Heart left ventricle (tissue), 16 donors: ENCODE measurements around the gene KCNH1. TPM values are rescaled to one million over a fixed set of nuclear protein-coding genes. Genes with fewer than 3 reads are reported as not detected.

Experiments used
- ATAC-seq, 4 donors: fragments of 200-7000 bp; cut with Tn5 transposase; one replicate each; pipeline ENCODE4 v1.9.1; 2020 to 2022; ENCODE audit warnings: moderate library complexity in 4 of 4, mild to moderate bottlenecking in 3 of 4, moderate number of reproducible peaks in 1 of 4
- DNase-seq, 5 donors: peaks; one replicate each; pipeline ENCODE4 v3.0.0-alpha.2; 2020
- H3K27ac ChIP-seq, 12 donors: fragments of 200-600 bp; sonication (generic) in 4 of 12; one replicate each; pipeline versions ENCODE4 v1.5.0 to v1.8.0; 2016 to 2022; ENCODE audit warnings: mild to moderate bottlenecking in 2 of 12
- H3K27me3 ChIP-seq, 9 donors: fragments of 200-600 bp; sonication (generic) in 2 of 9; one replicate each; pipeline versions ENCODE4 v1.5.1 to v1.8.0; 2016 to 2022; ENCODE audit warnings: mild to moderate bottlenecking in 3 of 9
- H3K36me3 ChIP-seq, 9 donors: fragments of 200-600 bp; sonication (generic) in 2 of 9; one replicate each; pipeline versions ENCODE4 v1.5.0 to v1.8.0; 2018 to 2022; ENCODE audit warnings: mild to moderate bottlenecking in 2 of 9
- H3K4me1 ChIP-seq, 12 donors: fragments of 200-600 bp; sonication (generic) in 4 of 12; one replicate each; pipeline versions ENCODE4 v1.5.0 to v1.8.0; 2016 to 2022; ENCODE audit warnings: mild to moderate bottlenecking in 3 of 12
- H3K4me3 ChIP-seq, 12 donors: fragments of 200-600 bp; sonication (generic) in 4 of 12; one replicate each; pipeline versions ENCODE4 v1.5.0 to v1.8.0; 2017 to 2022; ENCODE audit warnings: mild to moderate bottlenecking in 9 of 12, moderate library complexity in 4 of 12
- H3K9me3 ChIP-seq, 12 donors: fragments of 200-600 bp; sonication (generic) in 4 of 12; one replicate each; pipeline versions ENCODE4 v1.5.0 to v1.8.0; 2016 to 2022; ENCODE audit warnings: mild to moderate bottlenecking in 1 of 12
- CTCF ChIP-seq, 12 donors: fragments of 200-600 bp; sonication (generic) in 4 of 12; IDR thresholded peaks; one replicate each; pipeline versions ENCODE4 v1.5.0 to v1.8.0; 2018 to 2022; ENCODE audit warnings: antibody characterized with exemption in 12 of 12, mild to moderate bottlenecking in 5 of 12
- POLR2A ChIP-seq, 2 donors: fragments of 450-650 bp; IDR thresholded peaks; one replicate each; pipeline ENCODE4 v1.6.1; 2017; ENCODE audit warnings: antibody characterized with exemption in 2 of 2, mild to moderate bottlenecking in 2 of 2, moderate library complexity in 2 of 2
- WGBS, 4 donors: extraction: QIAGEN DNeasy Blood & Tissue Kit in 2 of 4; methylation state at CpG; one replicate each; pipeline versions ENCODE4 v1.1.5 to v1.1.7; 2013 to 2018; 5-methylcytosine and 5-hydroxymethylcytosine counted together
- intact Hi-C, 10 donors: fragments of 100-400 bp; cut with DNase I; formaldehyde crosslinking; loops; one replicate each; pipeline versions ENCODE4 v1.11.1 to v1.14.2; 2022
- polyA plus RNA-seq, 2 donors: library from polyadenylated mRNA; stranded (reverse); fragments of 200-250 nt; gene quantifications; one replicate each; pipeline ENCODE4 v1.2.3, GENCODE V29; 2013
- total RNA-seq, 9 donors: library from RNA; depleted of rRNA in 2 of 9; stranded (reverse); fragments of >200 nt in 2 of 9; fragmentation: NEBNext Ultra II Directional in 3 of 9; extraction: Animal tissue kit (Norgen Biotek cat#: 25700) in 3 of 9; gene quantifications; one replicate each; pipeline versions ENCODE4 v1.1.0 to v1.2.4, GENCODE V29; 2016 to 2023
- donor health status: ischemic (EF 13 %, LVEDD 7.1; RV severe dilation, severe dysfunction).
- donor health status: healthy with polysubstance abuse.
- donor health status: DM: no; HTN: yes; CAD: no.
- donor health status: DM: no; HTN: no; CAD: no.
- donor health status: ischemic (EF 25% LVEDD 6.9; RV normal size, moderate dysfunction).
- donor health status: ischemic (EF 25% LVEDD 5.7; RV mildly dilated, moderate dysfunction).
- donor health status: healthy.
- donor health status: DM: yes; HTN: yes; CAD: no.
- donor health status: ischemic (EF 35%, LVEDD 5.7; RV mildly dilated, moderate dysfunction).
- donor health status: nonischemic (EF 11% LVEDD 7.7; RV severe dilation, severe dysfunction).
- donor health status: DM: yes; HTN: yes; CAD: no.
- donor health status: PGD.
- donor health status: ischemic (EF 29% LVEDD 5.4; RV normal size, mild dysfunction).
- donor health status: nonischemic (EF 23%, LVEDD 6.1; RV moderate dilation, normal function).

The KCNH1 gene
- total and polyA plus RNA-seq, 11 donors = 0.03 TPM; not detected in 10

- intact Hi-C loops = no loop called here
- DNase-seq (no peak), ATAC-seq (peak in 2 of 4 donors; percentile 27 to 68)
- Histone ChIP-seq H3K9me3 (no peaks in the 10 kb centered on the region), H3K4me1 (peaks cover 0 to 33% (median 6%) of the 10 kb centered on the region in 12 donors), H3K27me3 (no peaks in the 10 kb centered on the region), H3K27ac (peak overlapping the region in 8 of 12 donors; percentile 10 to 67 (median 46)), H3K36me3 (no peaks in the 10 kb centered on the region), H3K4me3 (no peak overlapping the region)
- TF ChIP-seq POLR2A (IDR thresholded peaks at IDR 0.05) (no peak), CTCF (IDR thresholded peaks at IDR 0.05) (no peak)
- WGBS, 4 donors = 39 to 58% (median 56%) methylated on average over 3 of the region's 3 CpGs
Measured at GRCh38 chr1:210631399-210631798, 502.5 kb downstream of the KCNH1 start.

- no peak for DNase-seq
- intact Hi-C loops = no loop called here
- Histone ChIP-seq H3K9me3 (no peaks in the 10 kb centered on the region), H3K36me3 (no peaks in the 10 kb centered on the region), H3K27ac (no peak overlapping the region), H3K27me3 (no peaks in the 10 kb centered on the region), H3K4me1 (peaks cover 0 to 35% (median 8%) of the 10 kb centered on the region in 12 donors), H3K4me3 (no peak overlapping the region)
- no peak for ATAC-seq
- 83 to 89% (median 86%) methylated on average over 2 of the region's 2 CpGs for WGBS, 4 donors
- TF ChIP-seq POLR2A (IDR thresholded peaks at IDR 0.05) (no peak), CTCF (IDR thresholded peaks at IDR 0.05) (no peak)
Measured at GRCh38 chr1:210629276-210629675, 504.7 kb downstream of the KCNH1 start.

GRCh38 chr1:210627755-210628154 is 506.2 kb downstream of the KCNH1 start:
- TF ChIP-seq POLR2A (IDR thresholded peaks at IDR 0.05) = no peak
- TF ChIP-seq CTCF (IDR thresholded peaks at IDR 0.05) = no peak
- ATAC-seq = no peak

More at GRCh38 chr1:210627755-210628154, 506.2 kb downstream of the KCNH1 start:
- no peak for DNase-seq
- no peak overlapping the region for H3K4me3 ChIP-seq
- H3K27me3 ChIP-seq = no peaks in the 10 kb centered on the region
- no peaks in the 10 kb centered on the region for H3K36me3 ChIP-seq
- peaks cover 0 to 26% (median 5%) of the 10 kb centered on the region in 12 donors for H3K4me1 ChIP-seq
- no peaks in the 10 kb centered on the region for H3K9me3 ChIP-seq
- intact Hi-C loops = no loop called here
- H3K27ac ChIP-seq = no peak overlapping the region

Other genes with a start within 250 kb of the KCNH1 start
- 10 to 100 TPM; 28.9 to 60.1 (median 48.6) TPM for gene RCOR3, start 125.2 kb upstream of the KCNH1 start, total RNA-seq
- gene RCOR3, start 125.2 kb upstream of the KCNH1 start, polyA plus RNA-seq = 10 to 100 TPM; 25.3 to 25.4 TPM
- gene TRAF5, start 192.7 kb upstream of the KCNH1 start, total RNA-seq = 1 to 10 TPM; 1.6 to 8.8 (median 2.5) TPM
- gene TRAF5, start 192.7 kb upstream of the KCNH1 start, polyA plus RNA-seq = 1 to 10 TPM; 1.3 to 2.1 TPM